Calu3 (cell line): ENCODE results near the gene TIAL1. TPM values are rescaled to one million over a fixed set of nuclear protein-coding genes. Genes with fewer than 3 reads are reported as not detected.
"Not testable (repeated sequence)": the region's sequence is repeated elsewhere in the genome, so short reads cannot be mapped to it uniquely, and the experiment has no call there.

ENCODE experiments used
- BruUV-seq: library from RNA; stranded (reverse); fragments of 400-500 nt; replicated peaks from 2 replicates; lab custom pipeline; 2021; lab: Mats Ljungman, UMichigan
- CTCF ChIA-PET: fragments of 300-600 bp; sonication (Branson Sonifier 250); formaldehyde crosslinking; loops from one replicate; lab custom pipeline; 2022; ENCODE audit warnings: antibody characterized with exemption; lab: Charles Lee
- DNase-seq: peaks from one replicate; pipeline ENCODE4 v3.0.0; 2022
- H3K27ac Mint-ChIP-seq: one replicate; pipeline ENCODE4 v1.8.0; 2022; ENCODE audit warnings: mixed read lengths; ENCODE audit not compliant: unreplicated experiment
- H3K27me3 Mint-ChIP-seq: one replicate; pipeline ENCODE4 v1.8.0; 2022; ENCODE audit warnings: mixed read lengths; ENCODE audit not compliant: unreplicated experiment
- H3K36me3 Mint-ChIP-seq: one replicate; pipeline ENCODE4 v1.8.0; 2022; ENCODE audit warnings: mild to moderate bottlenecking, moderate library complexity, mixed read lengths; ENCODE audit not compliant: insufficient read depth, unreplicated experiment
- H3K4me1 Mint-ChIP-seq: one replicate; pipeline ENCODE4 v1.8.0; 2022; ENCODE audit warnings: mild to moderate bottlenecking, low read depth, mixed read lengths; ENCODE audit not compliant: unreplicated experiment
- H3K4me3 Mint-ChIP-seq: one replicate; pipeline ENCODE4 v1.8.0; 2022; ENCODE audit warnings: mild to moderate bottlenecking, low read depth, moderate library complexity, mixed read lengths; ENCODE audit not compliant: unreplicated experiment
- H3K9me3 Mint-ChIP-seq: one replicate; pipeline ENCODE4 v1.8.0; 2022; ENCODE audit warnings: low read depth, mixed read lengths; ENCODE audit not compliant: unreplicated experiment
- intact Hi-C: fragments of 100-400 bp; cut with micrococcal nuclease; formaldehyde crosslinking; loops from one replicate; pipeline ENCODE4 v1.10.0; 2022; ENCODE audit not compliant: unreplicated experiment
- total RNA-seq: library from RNA; stranded (reverse); gene quantifications from 2 replicates; pipeline ENCODE4 v1.2.3, GENCODE V29; 2022
- TF ChIP-seq, protein P1 (sequence below): fragments of 200-600 bp; IDR thresholded peaks from one replicate; pipeline ENCODE4 v1.8.0; 2022; ENCODE audit warnings: antibody characterized with exemption; ENCODE audit not compliant: unreplicated experiment

Gene TIAL1
- total RNA-seq, 1 experiment from 2014 or later = 82.6 TPM

DNA sequence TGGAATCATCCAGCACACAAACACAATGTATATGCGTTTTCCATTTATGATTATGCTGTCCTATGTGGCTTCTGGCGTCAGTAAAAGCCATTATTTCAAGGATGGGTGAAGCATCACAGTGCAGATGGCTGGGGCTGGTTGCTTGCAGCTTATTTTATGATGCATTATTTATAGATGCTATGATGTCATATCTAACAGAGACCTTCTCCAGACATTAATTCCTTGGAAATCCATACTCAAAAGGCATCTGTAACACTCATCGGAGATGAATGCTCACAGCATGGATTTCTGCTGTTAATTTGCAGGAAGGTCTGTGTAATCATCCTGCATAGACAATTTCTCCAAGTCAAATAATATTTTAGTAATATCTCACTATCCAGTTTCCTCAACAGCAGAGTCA lies 61.5 kb downstream of the TIAL1 start:
- TF ChIP-seq, protein P1, sequence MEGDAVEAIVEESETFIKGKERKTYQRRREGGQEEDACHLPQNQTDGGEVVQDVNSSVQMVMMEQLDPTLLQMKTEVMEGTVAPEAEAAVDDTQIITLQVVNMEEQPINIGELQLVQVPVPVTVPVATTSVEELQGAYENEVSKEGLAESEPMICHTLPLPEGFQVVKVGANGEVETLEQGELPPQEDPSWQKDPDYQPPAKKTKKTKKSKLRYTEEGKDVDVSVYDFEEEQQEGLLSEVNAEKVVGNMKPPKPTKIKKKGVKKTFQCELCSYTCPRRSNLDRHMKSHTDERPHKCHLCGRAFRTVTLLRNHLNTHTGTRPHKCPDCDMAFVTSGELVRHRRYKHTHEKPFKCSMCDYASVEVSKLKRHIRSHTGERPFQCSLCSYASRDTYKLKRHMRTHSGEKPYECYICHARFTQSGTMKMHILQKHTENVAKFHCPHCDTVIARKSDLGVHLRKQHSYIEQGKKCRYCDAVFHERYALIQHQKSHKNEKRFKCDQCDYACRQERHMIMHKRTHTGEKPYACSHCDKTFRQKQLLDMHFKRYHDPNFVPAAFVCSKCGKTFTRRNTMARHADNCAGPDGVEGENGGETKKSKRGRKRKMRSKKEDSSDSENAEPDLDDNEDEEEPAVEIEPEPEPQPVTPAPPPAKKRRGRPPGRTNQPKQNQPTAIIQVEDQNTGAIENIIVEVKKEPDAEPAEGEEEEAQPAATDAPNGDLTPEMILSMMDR = no peak
- no peaks in the 10 kb centered on the region for H3K36me3 Mint-ChIP-seq
- intact Hi-C loops = no loop called here
- BruUV-seq = no TSS peak
- no peaks in the 10 kb centered on the region for H3K27me3 Mint-ChIP-seq
- CTCF ChIA-PET = interaction anchor here (0.7 kb wide), 1 partner anchor 34 kb away, joined by 3 read pairs; no protein-coding TSS in a partner anchor
- H3K27ac Mint-ChIP-seq = no peak overlapping the region
- peaks cover 17% of the 10 kb centered on the region for H3K4me1 Mint-ChIP-seq
- no peak overlapping the region for H3K4me3 Mint-ChIP-seq
- no peak for DNase-seq
- H3K9me3 Mint-ChIP-seq = no peaks in the 10 kb centered on the region

DNA sequence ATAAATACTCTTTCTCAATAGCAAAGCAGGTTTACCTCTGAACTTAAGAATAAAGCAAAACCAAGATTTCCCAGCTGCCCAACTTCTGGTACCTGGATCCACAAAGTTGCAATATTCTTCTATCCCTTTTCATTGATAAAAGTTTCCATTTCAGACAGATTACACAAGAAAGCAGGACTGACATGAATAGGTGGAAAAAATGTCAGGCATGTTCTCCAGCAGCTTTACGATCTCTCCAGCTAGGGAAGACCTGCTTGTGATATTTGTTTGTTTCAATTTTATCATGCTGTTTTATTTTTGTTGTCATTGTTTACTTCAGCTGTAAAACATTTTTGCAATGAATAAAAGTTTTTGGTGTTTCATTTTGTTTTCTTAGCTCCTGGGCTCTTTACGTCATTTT lies 63.3 kb downstream of the TIAL1 start:
- Mint-ChIP-seq H3K27me3 (no peaks in the 10 kb centered on the region), H3K27ac (no peak overlapping the region), H3K9me3 (no peaks in the 10 kb centered on the region), H3K4me1 (peaks cover 2% of the 10 kb centered on the region), H3K4me3 (no peak overlapping the region), H3K36me3 (no peaks in the 10 kb centered on the region)
- CTCF ChIA-PET = no interaction called here
- no TSS peak for BruUV-seq
- DNase-seq = no peak
- intact Hi-C loops = no loop called here
- TF ChIP-seq, protein P1 = no peak

DNA sequence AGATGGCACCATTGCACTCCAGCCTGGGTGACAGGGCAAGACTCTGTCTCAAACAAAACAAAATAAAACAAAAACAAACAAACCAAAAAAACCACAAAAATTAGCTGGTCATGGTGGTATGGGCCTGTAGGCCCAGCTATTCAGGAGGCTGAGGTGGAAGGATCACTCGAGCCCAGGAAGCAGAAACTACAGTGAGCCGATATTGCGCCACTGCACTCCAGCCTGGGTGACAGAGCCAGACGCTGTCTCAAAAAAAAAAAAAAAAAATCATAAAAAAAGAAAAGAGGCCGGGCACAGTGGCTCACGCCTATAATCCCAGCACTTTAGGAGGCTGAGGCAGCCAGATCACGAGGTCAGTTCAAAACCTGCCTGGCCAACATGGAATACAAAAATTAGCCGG lies 64.0 kb downstream of the TIAL1 start:
- H3K36me3 Mint-ChIP-seq, H3K9me3 Mint-ChIP-seq, H3K4me3 Mint-ChIP-seq, H3K27me3 Mint-ChIP-seq, H3K27ac Mint-ChIP-seq, BruUV-seq, intact Hi-C loops, DNase-seq, H3K4me1 Mint-ChIP-seq, CTCF ChIA-PET: not testable (repeated sequence)

DNA sequence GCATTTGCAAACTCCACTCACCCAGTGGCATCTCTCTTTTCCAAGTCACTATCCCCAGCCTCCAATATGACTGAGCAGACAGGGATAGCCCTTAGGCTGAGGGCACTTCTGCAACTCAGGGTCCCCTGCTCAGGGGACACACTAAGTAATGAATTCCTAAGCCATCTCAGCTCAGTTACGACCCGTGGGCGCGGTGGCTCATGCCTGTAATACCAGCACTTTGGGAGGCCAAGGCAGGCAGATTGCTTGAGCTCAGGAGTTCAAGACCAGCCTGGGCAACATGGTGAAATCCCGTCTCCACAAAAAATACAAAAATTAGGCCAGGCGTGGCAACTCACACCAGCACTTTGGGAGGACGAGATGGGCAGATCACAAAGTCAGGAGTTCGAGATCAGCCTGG lies 64.5 kb downstream of the TIAL1 start:
- H3K36me3 Mint-ChIP-seq, CTCF ChIA-PET: not testable (repeated sequence)

DNA sequence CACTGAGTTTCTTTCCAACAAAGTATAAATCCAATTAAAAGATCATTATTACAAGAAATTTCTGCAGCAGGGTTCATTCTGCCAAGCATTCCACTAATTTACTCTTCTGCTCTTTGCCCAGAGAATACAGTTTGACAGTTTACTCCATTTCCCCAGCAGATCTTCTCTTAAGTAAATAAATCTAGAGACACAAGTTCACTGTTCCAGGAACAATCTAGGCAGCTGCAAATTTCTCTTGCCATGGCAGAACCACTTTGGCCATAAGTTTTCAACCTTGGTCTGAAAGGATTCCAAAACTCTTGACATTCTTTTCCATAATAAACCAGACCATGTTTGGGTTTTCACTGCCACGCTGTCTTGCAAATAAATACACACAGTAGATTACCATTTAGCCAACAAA lies 65.7 kb downstream of the TIAL1 start:
- CTCF ChIA-PET = interaction anchor here (1.2 kb wide), 1 partner anchor 367 kb away, joined by 7 read pairs; no protein-coding TSS in a partner anchor
- no peaks in the 10 kb centered on the region for H3K9me3 Mint-ChIP-seq
- BruUV-seq = no TSS peak
- no peak overlapping the region for H3K4me3 Mint-ChIP-seq
- no peaks in the 10 kb centered on the region for H3K27me3 Mint-ChIP-seq
- intact Hi-C loops = no loop called here
- TF ChIP-seq, protein P1 = no peak
- H3K36me3 Mint-ChIP-seq = no peaks in the 10 kb centered on the region
- no peaks in the 10 kb centered on the region for H3K4me1 Mint-ChIP-seq
- H3K27ac Mint-ChIP-seq = no peak overlapping the region
- no peak for DNase-seq

More for the DNA sequence above, 64.5 kb downstream of the TIAL1 start:
- BruUV-seq, H3K4me1 Mint-ChIP-seq, intact Hi-C loops, H3K27me3 Mint-ChIP-seq, DNase-seq, H3K27ac Mint-ChIP-seq, H3K4me3 Mint-ChIP-seq, H3K9me3 Mint-ChIP-seq: not testable (repeated sequence)

DNA sequence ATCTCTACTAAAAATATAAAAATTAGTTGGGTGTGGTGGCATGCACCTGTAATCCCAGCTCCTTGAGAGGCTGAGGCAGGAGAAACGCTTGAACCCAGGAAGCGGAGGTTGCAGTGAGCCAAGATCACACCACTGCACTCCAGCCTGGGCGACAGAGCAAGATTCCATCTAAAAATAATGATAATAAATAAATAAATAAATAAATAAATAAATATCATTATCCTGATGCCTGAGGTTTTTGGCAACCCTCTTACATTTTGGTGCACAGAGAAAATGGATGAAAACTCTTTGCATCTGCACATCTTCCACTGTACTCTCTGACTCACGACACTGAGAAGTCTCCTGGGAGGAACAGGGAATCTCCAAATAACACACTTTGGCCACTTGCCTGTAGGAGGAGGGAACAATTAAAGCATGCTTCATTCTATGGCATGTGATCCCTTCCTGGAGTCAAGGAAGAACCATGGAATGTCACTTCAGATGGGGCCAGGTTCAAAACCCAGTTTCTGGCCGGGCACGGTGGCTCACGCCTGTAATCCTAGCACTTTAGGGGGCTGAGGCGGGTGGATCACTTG lies 68.0 kb downstream of the TIAL1 start:
- CTCF ChIA-PET = interaction anchor here (0.8 kb wide), 1 partner anchor 14 kb away, joined by 4 read pairs; the partner anchor contains the start of gene RGS10
- H3K4me1 Mint-ChIP-seq, BruUV-seq, H3K36me3 Mint-ChIP-seq, H3K27ac Mint-ChIP-seq, intact Hi-C loops, H3K27me3 Mint-ChIP-seq, DNase-seq, H3K9me3 Mint-ChIP-seq, H3K4me3 Mint-ChIP-seq: not testable (repeated sequence)
